ENCODE data around the gene SIAH3.

DNA sequence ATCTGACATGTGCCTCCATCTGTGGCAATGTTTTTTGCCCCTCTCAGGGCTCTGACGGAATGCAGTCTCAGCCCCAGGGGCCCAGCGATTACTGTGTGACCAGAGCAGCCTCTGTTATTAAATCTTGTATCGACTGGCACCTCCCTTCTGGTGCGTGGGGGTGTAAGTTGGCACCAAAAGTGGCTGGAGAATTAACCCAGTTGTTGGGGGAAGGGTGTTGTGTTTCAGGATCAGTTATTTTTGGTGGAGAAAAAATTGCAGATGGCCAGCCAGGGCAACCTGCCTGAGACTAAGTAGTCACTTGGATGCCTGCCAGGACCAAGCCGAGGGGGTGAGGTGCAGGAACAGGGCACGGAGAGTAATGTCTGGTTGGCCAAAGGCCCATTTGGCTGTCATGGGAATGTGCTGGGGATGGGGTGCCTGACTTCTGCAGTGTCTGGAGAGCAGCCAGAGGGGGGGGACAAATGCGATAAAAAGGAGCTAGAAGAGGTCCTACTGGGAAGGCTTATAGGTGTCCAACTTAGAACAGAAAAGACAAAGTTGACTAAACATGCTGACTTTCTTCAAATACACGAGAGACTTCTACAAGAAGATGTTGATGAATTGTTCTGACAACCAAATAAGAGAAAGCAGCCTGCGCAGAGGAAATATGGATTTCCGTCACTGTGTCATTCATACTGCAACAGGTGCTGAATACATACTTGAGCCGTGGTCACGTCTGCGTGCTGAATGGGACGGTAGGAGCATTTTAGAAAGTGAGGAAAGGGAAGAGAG is 69.8 kb downstream of the SIAH3 start:
- no peak for TF ChIP-seq EZH2phosphoT487 (IDR thresholded peaks at IDR 0.05; ENCODE audit: unreplicated experiment)
- TF ChIP-seq EZH2 (IDR thresholded peaks at IDR 0.05; ENCODE audit: low read depth, unreplicated experiment), result no peak
- no peak for TF ChIP-seq POLR2AphosphoS5 (IDR thresholded peaks at IDR 0.05; ENCODE audit: low read depth)
- TF ChIP-seq, protein P1, sequence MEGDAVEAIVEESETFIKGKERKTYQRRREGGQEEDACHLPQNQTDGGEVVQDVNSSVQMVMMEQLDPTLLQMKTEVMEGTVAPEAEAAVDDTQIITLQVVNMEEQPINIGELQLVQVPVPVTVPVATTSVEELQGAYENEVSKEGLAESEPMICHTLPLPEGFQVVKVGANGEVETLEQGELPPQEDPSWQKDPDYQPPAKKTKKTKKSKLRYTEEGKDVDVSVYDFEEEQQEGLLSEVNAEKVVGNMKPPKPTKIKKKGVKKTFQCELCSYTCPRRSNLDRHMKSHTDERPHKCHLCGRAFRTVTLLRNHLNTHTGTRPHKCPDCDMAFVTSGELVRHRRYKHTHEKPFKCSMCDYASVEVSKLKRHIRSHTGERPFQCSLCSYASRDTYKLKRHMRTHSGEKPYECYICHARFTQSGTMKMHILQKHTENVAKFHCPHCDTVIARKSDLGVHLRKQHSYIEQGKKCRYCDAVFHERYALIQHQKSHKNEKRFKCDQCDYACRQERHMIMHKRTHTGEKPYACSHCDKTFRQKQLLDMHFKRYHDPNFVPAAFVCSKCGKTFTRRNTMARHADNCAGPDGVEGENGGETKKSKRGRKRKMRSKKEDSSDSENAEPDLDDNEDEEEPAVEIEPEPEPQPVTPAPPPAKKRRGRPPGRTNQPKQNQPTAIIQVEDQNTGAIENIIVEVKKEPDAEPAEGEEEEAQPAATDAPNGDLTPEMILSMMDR (conservative IDR thresholded peaks at IDR 0.05; ENCODE audit: low read depth in 2 of 2), result no peak
- TF ChIP-seq, protein P2, sequence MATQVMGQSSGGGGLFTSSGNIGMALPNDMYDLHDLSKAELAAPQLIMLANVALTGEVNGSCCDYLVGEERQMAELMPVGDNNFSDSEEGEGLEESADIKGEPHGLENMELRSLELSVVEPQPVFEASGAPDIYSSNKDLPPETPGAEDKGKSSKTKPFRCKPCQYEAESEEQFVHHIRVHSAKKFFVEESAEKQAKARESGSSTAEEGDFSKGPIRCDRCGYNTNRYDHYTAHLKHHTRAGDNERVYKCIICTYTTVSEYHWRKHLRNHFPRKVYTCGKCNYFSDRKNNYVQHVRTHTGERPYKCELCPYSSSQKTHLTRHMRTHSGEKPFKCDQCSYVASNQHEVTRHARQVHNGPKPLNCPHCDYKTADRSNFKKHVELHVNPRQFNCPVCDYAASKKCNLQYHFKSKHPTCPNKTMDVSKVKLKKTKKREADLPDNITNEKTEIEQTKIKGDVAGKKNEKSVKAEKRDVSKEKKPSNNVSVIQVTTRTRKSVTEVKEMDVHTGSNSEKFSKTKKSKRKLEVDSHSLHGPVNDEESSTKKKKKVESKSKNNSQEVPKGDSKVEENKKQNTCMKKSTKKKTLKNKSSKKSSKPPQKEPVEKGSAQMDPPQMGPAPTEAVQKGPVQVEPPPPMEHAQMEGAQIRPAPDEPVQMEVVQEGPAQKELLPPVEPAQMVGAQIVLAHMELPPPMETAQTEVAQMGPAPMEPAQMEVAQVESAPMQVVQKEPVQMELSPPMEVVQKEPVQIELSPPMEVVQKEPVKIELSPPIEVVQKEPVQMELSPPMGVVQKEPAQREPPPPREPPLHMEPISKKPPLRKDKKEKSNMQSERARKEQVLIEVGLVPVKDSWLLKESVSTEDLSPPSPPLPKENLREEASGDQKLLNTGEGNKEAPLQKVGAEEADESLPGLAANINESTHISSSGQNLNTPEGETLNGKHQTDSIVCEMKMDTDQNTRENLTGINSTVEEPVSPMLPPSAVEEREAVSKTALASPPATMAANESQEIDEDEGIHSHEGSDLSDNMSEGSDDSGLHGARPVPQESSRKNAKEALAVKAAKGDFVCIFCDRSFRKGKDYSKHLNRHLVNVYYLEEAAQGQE (IDR thresholded peaks at IDR 0.05; ENCODE audit: unreplicated experiment), result no peak
- TF ChIP-seq CREB1 (CRISPR knock-in tag; IDR thresholded peaks at IDR 0.05; ENCODE audit: low read depth), result no peak
- TF ChIP-seq STAT1 (IDR thresholded peaks at IDR 0.05; ENCODE audit: unreplicated experiment), result no peak
- no peak for TF ChIP-seq JUNB (IDR thresholded peaks at IDR 0.05; ENCODE audit: unreplicated experiment)
- TF ChIP-seq, protein P3, sequence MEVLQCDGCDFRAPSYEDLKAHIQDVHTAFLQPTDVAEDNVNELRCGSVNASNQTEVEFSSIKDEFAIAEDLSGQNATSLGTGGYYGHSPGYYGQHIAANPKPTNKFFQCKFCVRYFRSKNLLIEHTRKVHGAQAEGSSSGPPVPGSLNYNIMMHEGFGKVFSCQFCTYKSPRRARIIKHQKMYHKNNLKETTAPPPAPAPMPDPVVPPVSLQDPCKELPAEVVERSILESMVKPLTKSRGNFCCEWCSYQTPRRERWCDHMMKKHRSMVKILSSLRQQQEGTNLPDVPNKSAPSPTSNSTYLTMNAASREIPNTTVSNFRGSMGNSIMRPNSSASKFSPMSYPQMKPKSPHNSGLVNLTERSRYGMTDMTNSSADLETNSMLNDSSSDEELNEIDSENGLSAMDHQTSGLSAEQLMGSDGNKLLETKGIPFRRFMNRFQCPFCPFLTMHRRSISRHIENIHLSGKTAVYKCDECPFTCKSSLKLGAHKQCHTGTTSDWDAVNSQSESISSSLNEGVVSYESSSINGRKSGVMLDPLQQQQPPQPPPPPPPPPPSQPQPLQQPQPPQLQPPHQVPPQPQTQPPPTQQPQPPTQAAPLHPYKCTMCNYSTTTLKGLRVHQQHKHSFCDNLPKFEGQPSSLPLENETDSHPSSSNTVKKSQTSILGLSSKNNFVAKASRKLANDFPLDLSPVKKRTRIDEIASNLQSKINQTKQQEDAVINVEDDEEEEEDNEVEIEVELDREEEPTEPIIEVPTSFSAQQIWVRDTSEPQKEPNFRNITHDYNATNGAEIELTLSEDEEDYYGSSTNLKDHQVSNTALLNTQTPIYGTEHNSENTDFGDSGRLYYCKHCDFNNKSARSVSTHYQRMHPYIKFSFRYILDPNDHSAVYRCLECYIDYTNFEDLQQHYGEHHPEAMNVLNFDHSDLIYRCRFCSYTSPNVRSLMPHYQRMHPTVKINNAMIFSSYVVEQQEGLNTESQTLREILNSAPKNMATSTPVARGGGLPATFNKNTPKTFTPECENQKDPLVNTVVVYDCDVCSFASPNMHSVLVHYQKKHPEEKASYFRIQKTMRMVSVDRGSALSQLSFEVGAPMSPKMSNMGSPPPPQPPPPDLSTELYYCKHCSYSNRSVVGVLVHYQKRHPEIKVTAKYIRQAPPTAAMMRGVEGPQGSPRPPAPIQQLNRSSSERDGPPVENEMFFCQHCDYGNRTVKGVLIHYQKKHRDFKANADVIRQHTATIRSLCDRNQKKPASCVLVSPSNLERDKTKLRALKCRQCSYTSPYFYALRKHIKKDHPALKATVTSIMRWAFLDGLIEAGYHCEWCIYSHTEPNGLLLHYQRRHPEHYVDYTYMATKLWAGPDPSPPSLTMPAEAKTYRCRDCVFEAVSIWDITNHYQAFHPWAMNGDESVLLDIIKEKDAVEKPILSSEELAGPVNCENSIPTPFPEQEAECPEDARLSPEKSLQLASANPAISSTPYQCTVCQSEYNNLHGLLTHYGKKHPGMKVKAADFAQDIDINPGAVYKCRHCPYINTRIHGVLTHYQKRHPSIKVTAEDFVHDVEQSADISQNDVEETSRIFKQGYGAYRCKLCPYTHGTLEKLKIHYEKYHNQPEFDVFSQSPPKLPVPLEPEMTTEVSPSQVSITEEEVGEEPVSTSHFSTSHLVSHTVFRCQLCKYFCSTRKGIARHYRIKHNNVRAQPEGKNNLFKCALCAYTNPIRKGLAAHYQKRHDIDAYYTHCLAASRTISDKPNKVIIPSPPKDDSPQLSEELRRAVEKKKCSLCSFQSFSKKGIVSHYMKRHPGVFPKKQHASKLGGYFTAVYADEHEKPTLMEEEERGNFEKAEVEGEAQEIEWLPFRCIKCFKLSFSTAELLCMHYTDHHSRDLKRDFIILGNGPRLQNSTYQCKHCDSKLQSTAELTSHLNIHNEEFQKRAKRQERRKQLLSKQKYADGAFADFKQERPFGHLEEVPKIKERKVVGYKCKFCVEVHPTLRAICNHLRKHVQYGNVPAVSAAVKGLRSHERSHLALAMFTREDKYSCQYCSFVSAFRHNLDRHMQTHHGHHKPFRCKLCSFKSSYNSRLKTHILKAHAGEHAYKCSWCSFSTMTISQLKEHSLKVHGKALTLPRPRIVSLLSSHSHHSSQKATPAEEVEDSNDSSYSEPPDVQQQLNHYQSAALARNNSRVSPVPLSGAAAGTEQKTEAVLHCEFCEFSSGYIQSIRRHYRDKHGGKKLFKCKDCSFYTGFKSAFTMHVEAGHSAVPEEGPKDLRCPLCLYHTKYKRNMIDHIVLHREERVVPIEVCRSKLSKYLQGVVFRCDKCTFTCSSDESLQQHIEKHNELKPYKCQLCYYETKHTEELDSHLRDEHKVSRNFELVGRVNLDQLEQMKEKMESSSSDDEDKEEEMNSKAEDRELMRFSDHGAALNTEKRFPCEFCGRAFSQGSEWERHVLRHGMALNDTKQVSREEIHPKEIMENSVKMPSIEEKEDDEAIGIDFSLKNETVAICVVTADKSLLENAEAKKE (CRISPR knock-in tag; IDR thresholded peaks at IDR 0.05), result no peak
- no peak for TF ChIP-seq ZNF114 (CRISPR knock-in tag; IDR thresholded peaks at IDR 0.05)
- no peak for TF ChIP-seq NANOG (IDR thresholded peaks at IDR 0.05; ENCODE audit: borderline replicate concordance)

All from GM23338 (cell line).